CD14-positive monocyte (primary cell): Measurements from ENCODE around the gene ELF3. TPM values are rescaled to one million over a fixed set of nuclear protein-coding genes. Genes with fewer than 3 reads are reported as not detected.

Experiments used
- DNase-seq, 3 donors: peaks; one replicate each; pipeline ENCODE4 v3.0.0-alpha.2; 2011 to 2022
- H2AFZ ChIP-seq: 2 replicates; pipeline ENCODE4 v1.6.0; 2012; ENCODE audit warnings: mild to moderate bottlenecking, low read depth, low read length, inconsistent platforms; ENCODE audit not compliant: insufficient read depth, poor library complexity, severe bottlenecking
- H3K27ac ChIP-seq, 2 donors: 1 replicate in 1 of 2; 2 replicates in 1 of 2; pipeline ENCODE4 v1.5.1; 2012 to 2013; ENCODE audit warnings: low read length in 2 of 2, control low read depth in 1 of 2, inconsistent platforms in 1 of 2, low read depth in 1 of 2, mild to moderate bottlenecking in 1 of 2
- H3K27me3 ChIP-seq, 2 donors: one replicate each; pipeline versions ENCODE4 v1.6.0 to v1.6.1; 2011 to 2013; ENCODE audit warnings: low read length in 2 of 2; ENCODE audit not compliant: control insufficient read depth in 2 of 2, insufficient read depth in 2 of 2
- H3K36me3 ChIP-seq, 2 donors: replicated peaks in 1 of 2; 1 replicate in 1 of 2; 2 replicates in 1 of 2; pipeline versions ENCODE4 v1.5.1 to v1.6.1; 2012 to 2013; ENCODE audit warnings: low read length in 2 of 2, control low read depth in 1 of 2, inconsistent platforms in 1 of 2, mild to moderate bottlenecking in 1 of 2; ENCODE audit not compliant: insufficient read depth in 2 of 2, control insufficient read depth in 1 of 2
- H3K4me1 ChIP-seq, 2 donors: 1 replicate in 1 of 2; 2 replicates in 1 of 2; pipeline versions ENCODE4 v1.5.1 to v1.6.1; 2012 to 2013; ENCODE audit warnings: low read length in 2 of 2, control low read depth in 1 of 2, inconsistent platforms in 1 of 2, mild to moderate bottlenecking in 1 of 2, moderate library complexity in 1 of 2; ENCODE audit not compliant: insufficient read depth in 2 of 2, control insufficient read depth in 1 of 2
- H3K4me2 ChIP-seq: replicated peaks from 2 replicates; pipeline ENCODE3; 2012; ENCODE audit warnings: low read length, moderate library complexity, mild to moderate bottlenecking; ENCODE audit not compliant: poor library complexity, severe bottlenecking; ENCODE audit errors: extremely low read depth
- H3K4me3 ChIP-seq, 3 experiments: fragments of 200-600 bp in 1 of 3; sonication (generic) in 1 of 3; replicated peaks in 1 of 3; 1 replicate in 2 of 3; 2 replicates in 1 of 3; pipeline ENCODE4 v1.5.1; 2011 to 2013; ENCODE audit warnings: low read length in 3 of 3, mild to moderate bottlenecking in 3 of 3, control low read depth in 2 of 3, low read depth in 2 of 3, inconsistent platforms in 1 of 3, moderate library complexity in 1 of 3
- H3K79me2 ChIP-seq: 2 replicates; pipeline ENCODE4 v1.6.0; 2012; ENCODE audit warnings: mild to moderate bottlenecking, control low read depth, inconsistent platforms, low read length, moderate library complexity; ENCODE audit not compliant: insufficient read depth
- H3K9ac ChIP-seq: 2 replicates; pipeline ENCODE4 v1.6.0; 2017; ENCODE audit warnings: low read length, mild to moderate bottlenecking; ENCODE audit not compliant: insufficient read depth, poor library complexity, severe bottlenecking
- H3K9me3 ChIP-seq, 2 donors: replicated peaks in 1 of 2; 1 replicate in 1 of 2; 2 replicates in 1 of 2; pipeline versions ENCODE4 v1.5.1 to v1.6.1; 2012 to 2013; ENCODE audit warnings: low read length in 2 of 2, control low read depth in 1 of 2; ENCODE audit not compliant: control insufficient read depth in 1 of 2, insufficient read depth in 1 of 2
- H4K20me1 ChIP-seq: 2 replicates; pipeline ENCODE4 v1.6.0; 2012; ENCODE audit warnings: mild to moderate bottlenecking, low read length, control low read depth, moderate library complexity; ENCODE audit not compliant: insufficient read depth
- H3K27ac Mint-ChIP-seq, 7 donors: one replicate each; pipeline ENCODE4 v1.8.0; 2020; ENCODE audit warnings: mild to moderate bottlenecking in 7 of 7, mixed read lengths in 7 of 7, moderate library complexity in 6 of 7, inconsistent platforms in 2 of 7
- H3K27me3 Mint-ChIP-seq, 3 donors: one replicate each; pipeline ENCODE4 v1.8.0; 2021 to 2022; ENCODE audit warnings: low read depth in 3 of 3, mild to moderate bottlenecking in 3 of 3, mixed read lengths in 3 of 3, moderate library complexity in 3 of 3, inconsistent platforms in 1 of 3
- H3K36me3 Mint-ChIP-seq, 2 donors: one replicate each; pipeline ENCODE4 v1.8.0; 2020; ENCODE audit warnings: mixed read lengths in 2 of 2, inconsistent platforms in 1 of 2, mild to moderate bottlenecking in 1 of 2
- H3K4me1 Mint-ChIP-seq: one replicate; pipeline ENCODE4 v1.8.0; 2020; ENCODE audit warnings: mild to moderate bottlenecking, mixed read lengths
- H3K4me3 Mint-ChIP-seq, 2 donors: one replicate each; pipeline ENCODE4 v1.8.0; 2020; ENCODE audit warnings: mild to moderate bottlenecking in 2 of 2, mixed read lengths in 2 of 2, moderate library complexity in 1 of 2
- H3K9me3 Mint-ChIP-seq, 7 donors: one replicate each; pipeline ENCODE4 v1.8.0; 2020 to 2022; ENCODE audit warnings: mixed read lengths in 7 of 7, mild to moderate bottlenecking in 6 of 7, moderate library complexity in 6 of 7, inconsistent platforms in 2 of 7
- WGBS: methylation state at CpG from one replicate; pipeline ENCODE4 v1.1.5; 2013; ENCODE audit warnings: missing lambda C conversion rate; ENCODE audit not compliant: insufficient coverage; 5-methylcytosine and 5-hydroxymethylcytosine counted together
- intact Hi-C, 2 donors: fragments of 100-400 bp; cut with micrococcal nuclease; formaldehyde crosslinking; loops; one replicate each; pipeline versions ENCODE4 v1.15.0 to v1.15.1; 2023
- polyA plus RNA-seq, 3 donors: library from polyadenylated mRNA; depleted of rRNA in 1 of 3; unstranded in 2 of 3; stranded (reverse) in 1 of 3; fragments of 300-500 nt in 2 of 3; fragments of >200 nt in 1 of 3; fragmentation: Illumina TruSeq in 2 of 3; gene quantifications; 1 replicate in 2 of 3; 2 replicates in 1 of 3; pipeline ENCODE4 v1.2.3, GENCODE V29; 2012 to 2021
- TF ChIP-seq, protein P1 (sequence below): fragments of 200-600 bp; IDR thresholded peaks from one replicate; pipeline ENCODE4 v1.8.0; 2022; ENCODE audit warnings: antibody characterized with exemption, mild to moderate bottlenecking

ELF3 gene
- polyA plus RNA-seq, 3 donors: 10.2 TPM; not detected in 2

DNA sequence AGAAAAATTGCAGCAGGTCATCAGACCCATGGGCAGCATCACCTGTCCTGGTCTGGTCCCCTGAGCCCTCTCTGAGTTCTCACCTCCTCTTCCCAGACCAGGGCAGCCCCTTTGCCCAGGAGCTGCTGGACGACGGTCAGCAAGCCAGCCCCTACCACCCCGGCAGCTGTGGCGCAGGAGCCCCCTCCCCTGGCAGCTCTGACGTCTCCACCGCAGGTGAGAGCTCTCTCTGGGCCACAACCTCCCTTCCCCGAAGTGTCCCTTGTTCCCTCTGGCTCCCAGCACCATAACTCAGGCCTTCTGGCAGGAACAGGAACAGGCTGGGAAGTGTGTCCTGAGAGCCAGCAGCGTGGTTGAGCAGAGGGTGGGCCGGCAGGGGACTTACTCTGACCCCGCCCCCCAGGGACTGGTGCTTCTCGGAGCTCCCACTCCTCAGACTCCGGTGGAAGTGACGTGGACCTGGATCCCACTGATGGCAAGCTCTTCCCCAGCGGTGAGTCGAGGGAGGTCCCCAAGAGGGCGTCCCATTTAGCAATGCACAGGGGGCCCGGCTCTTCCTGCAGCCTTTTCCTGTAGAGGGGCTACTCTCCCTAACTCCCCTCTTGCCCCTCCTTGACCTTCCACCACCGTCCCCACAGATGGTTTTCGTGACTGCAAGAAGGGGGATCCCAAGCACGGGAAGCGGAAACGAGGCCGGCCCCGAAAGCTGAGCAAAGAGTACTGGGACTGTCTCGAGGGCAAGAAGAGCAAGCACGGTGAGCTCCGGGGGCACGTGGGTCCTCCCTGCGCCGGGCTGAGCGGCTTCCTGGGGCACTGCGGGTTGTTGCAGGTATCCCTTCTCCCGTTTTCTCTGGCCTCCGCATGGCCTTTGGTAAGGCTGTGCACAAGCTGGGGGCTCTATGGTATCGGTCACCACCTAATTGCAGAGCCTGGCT lies 2.4 kb downstream of the ELF3 start:
- Histone ChIP-seq H2AFZ (no peak overlapping the region), H3K4me3 (no peak overlapping the region), H3K79me2 (no peaks in the 10 kb centered on the region), H3K4me1 (no peaks in the 10 kb centered on the region), H4K20me1 (peaks cover under 1% of the 10 kb centered on the region), H3K27ac (no peak overlapping the region), H3K9me3 (no peaks in the 10 kb centered on the region), H3K9ac (no peak overlapping the region), H3K27me3 (no peaks in the 10 kb centered on the region), H3K36me3 (peaks cover under 1 to 37% of the 10 kb centered on the region in 2 donors), H3K4me2 (no peak overlapping the region)
- Mint-ChIP-seq H3K4me3 (no peak overlapping the region), H3K27me3 (peaks cover 1 to 3% (median 3%) of the 10 kb centered on the region in 3 donors), H3K4me1 (no peaks in the 10 kb centered on the region), H3K27ac (peak overlapping the region in 2 of 7 donors; percentile 15 to 50), H3K9me3 (no peaks in the 10 kb centered on the region), H3K36me3 (peaks cover 19 to 38% of the 10 kb centered on the region in 2 donors)
- TF ChIP-seq, protein P1, sequence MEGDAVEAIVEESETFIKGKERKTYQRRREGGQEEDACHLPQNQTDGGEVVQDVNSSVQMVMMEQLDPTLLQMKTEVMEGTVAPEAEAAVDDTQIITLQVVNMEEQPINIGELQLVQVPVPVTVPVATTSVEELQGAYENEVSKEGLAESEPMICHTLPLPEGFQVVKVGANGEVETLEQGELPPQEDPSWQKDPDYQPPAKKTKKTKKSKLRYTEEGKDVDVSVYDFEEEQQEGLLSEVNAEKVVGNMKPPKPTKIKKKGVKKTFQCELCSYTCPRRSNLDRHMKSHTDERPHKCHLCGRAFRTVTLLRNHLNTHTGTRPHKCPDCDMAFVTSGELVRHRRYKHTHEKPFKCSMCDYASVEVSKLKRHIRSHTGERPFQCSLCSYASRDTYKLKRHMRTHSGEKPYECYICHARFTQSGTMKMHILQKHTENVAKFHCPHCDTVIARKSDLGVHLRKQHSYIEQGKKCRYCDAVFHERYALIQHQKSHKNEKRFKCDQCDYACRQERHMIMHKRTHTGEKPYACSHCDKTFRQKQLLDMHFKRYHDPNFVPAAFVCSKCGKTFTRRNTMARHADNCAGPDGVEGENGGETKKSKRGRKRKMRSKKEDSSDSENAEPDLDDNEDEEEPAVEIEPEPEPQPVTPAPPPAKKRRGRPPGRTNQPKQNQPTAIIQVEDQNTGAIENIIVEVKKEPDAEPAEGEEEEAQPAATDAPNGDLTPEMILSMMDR: no peak
- WGBS: 86% methylated on average over 32 of the region's 35 CpGs
- DNase-seq: no peak
- intact Hi-C loops: no loop called here

DNA sequence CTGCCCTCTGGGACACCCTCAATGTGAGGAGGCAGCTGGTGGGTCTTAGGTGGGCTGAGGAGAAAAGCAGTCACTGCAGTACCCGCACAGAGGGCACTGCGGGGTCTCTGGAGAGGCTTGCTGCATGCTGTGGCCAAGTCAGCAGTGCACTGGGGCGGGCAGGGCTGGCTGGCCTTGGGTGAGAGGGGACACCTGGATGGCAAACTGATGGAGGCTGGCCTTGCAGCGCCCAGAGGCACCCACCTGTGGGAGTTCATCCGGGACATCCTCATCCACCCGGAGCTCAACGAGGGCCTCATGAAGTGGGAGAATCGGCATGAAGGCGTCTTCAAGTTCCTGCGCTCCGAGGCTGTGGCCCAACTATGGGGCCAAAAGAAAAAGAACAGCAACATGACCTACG lies 3.2 kb downstream of the ELF3 start:
- Mint-ChIP-seq H3K9me3 (no peaks in the 10 kb centered on the region), H3K27me3 (peaks cover 1 to 4% (median 3%) of the 10 kb centered on the region in 3 donors), H3K36me3 (peaks cover 16 to 32% of the 10 kb centered on the region in 2 donors), H3K4me1 (no peaks in the 10 kb centered on the region), H3K27ac (no peak overlapping the region), H3K4me3 (no peak overlapping the region)
- no peak for DNase-seq
- intact Hi-C loops: no loop called here
- H3K4me1 ChIP-seq: no peaks in the 10 kb centered on the region
- H3K79me2 ChIP-seq: no peaks in the 10 kb centered on the region
- WGBS: 95% methylated on average over 12 of the region's 12 CpGs
- H3K4me3 ChIP-seq: no peak overlapping the region
- H4K20me1 ChIP-seq: no peaks in the 10 kb centered on the region
- no peak overlapping the region for H3K9ac ChIP-seq
- H3K4me2 ChIP-seq: no peak overlapping the region
- no peaks in the 10 kb centered on the region for H3K27me3 ChIP-seq
- H3K9me3 ChIP-seq: no peaks in the 10 kb centered on the region
- H2AFZ ChIP-seq: no peak overlapping the region
- H3K36me3 ChIP-seq: peaks cover 0 to 30% of the 10 kb centered on the region in 2 donors
- TF ChIP-seq, protein P1: no peak
- H3K27ac ChIP-seq: no peak overlapping the region
